Stomach (tissue), 4 donors: ENCODE data around the gene OR7C1.

Experiments used
- POLR2A ChIP-seq, 4 donors: fragments of 450-650 bp; IDR thresholded peaks; one replicate each; pipeline ENCODE4 v1.6.1; 2016; ENCODE audit warnings: antibody characterized with exemption in 4 of 4, control low read depth in 2 of 4, mild to moderate bottlenecking in 1 of 4, moderate library complexity in 1 of 4
- POLR2AphosphoS5 ChIP-seq, 3 donors: sonication (generic); formaldehyde crosslinking; IDR thresholded peaks; one replicate each; pipeline ENCODE4 v1.6.1; 2016; ENCODE audit warnings: antibody characterized with exemption in 3 of 3
- TF ChIP-seq, protein P1 (sequence below), 7 experiments: fragments of 450-650 bp in 4 of 7; fragments of 200-600 bp in 3 of 7; sonication (generic) in 3 of 7; IDR thresholded peaks; one replicate each; pipeline ENCODE4 v1.5.1; 2016 to 2019; ENCODE audit warnings: antibody characterized with exemption in 7 of 7, control low read depth in 2 of 7, mild to moderate bottlenecking in 1 of 7

DNA sequence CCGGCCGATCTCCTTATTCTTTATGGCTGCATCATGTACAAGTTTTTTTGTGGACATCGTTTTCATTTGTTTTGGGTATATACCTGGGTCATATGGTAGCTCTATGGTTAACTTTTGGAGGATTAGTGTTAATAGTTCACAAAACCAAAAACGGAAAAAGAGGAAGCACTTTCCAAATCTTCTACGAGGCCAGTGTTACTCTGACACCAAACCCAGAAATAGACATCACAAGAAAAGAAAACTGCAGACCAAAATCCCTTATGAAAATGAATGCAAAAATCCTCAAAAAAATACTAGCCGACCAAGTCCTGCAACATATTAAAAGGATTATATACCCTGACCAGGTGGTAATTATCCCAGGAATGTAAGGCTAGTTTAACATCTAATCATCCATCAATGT, 86.4 kb downstream of the OR7C1 start:
- TF ChIP-seq POLR2AphosphoS5 (IDR thresholded peaks at IDR 0.05) (no peak), POLR2A (IDR thresholded peaks at IDR 0.05) (no peak)
- TF ChIP-seq, protein P1, sequence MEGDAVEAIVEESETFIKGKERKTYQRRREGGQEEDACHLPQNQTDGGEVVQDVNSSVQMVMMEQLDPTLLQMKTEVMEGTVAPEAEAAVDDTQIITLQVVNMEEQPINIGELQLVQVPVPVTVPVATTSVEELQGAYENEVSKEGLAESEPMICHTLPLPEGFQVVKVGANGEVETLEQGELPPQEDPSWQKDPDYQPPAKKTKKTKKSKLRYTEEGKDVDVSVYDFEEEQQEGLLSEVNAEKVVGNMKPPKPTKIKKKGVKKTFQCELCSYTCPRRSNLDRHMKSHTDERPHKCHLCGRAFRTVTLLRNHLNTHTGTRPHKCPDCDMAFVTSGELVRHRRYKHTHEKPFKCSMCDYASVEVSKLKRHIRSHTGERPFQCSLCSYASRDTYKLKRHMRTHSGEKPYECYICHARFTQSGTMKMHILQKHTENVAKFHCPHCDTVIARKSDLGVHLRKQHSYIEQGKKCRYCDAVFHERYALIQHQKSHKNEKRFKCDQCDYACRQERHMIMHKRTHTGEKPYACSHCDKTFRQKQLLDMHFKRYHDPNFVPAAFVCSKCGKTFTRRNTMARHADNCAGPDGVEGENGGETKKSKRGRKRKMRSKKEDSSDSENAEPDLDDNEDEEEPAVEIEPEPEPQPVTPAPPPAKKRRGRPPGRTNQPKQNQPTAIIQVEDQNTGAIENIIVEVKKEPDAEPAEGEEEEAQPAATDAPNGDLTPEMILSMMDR (IDR thresholded peaks at IDR 0.05) = no peak
